Measurements from ENCODE around the gene EHBP1L1. TPM values are rescaled to one million over a fixed set of nuclear protein-coding genes. Genes with fewer than 3 reads are reported as not detected.

The EHBP1L1 gene
- polyA plus RNA-seq, 4 donors, result 36.1 to 131 (median 62.4) TPM

DNA sequence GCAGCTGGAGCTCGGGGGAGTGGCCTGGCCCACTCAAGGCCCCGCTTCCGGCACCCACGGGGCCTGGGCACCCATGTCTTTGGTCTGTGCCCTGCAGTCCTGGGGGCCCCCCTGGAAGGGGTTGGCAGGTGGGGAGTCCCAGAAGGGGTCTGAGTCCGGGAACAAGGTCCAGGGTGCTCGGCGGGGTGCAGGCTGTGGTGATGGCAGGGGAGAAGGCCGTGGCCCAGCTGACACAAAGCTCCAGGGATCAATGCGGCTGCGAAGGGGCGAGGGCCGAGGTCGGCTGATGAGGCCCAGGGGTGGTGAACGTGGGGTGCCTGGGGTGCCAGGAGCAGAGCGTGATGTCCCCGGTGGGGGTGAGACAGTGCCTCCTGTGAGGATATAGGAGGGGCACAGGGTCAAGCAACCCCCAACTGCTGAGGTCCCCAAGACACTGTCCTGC lies 22.4 kb downstream of the EHBP1L1 start:
- Histone ChIP-seq H3K4me3 (ENCODE audit: low read depth in 1 of 3, low read length in 3 of 3) (no peak overlapping the region), H3K27me3 (ENCODE audit: control insufficient read depth in 3 of 3, insufficient read depth in 3 of 3, low read length in 3 of 3) (peaks cover 0 to 5% (median 0%) of the 10 kb centered on the region in 3 donors), H3K9me3 (ENCODE audit: control insufficient read depth in 2 of 2, insufficient read depth in 1 of 2, low read depth in 1 of 2, low read length in 1 of 2) (no peaks in the 10 kb centered on the region), H3K27ac (ENCODE audit: low read depth in 1 of 3, low read length in 2 of 3) (no peak overlapping the region), H3K36me3 (ENCODE audit: control insufficient read depth in 3 of 3, insufficient read depth in 2 of 3, low read depth in 1 of 3, low read length in 3 of 3) (peaks cover 1 to 76% (median 7%) of the 10 kb centered on the region in 3 donors), H3K4me1 (ENCODE audit: control insufficient read depth in 3 of 3, insufficient read depth in 2 of 3, low read depth in 1 of 3, low read length in 2 of 3) (peaks cover 0 to 2% (median 0%) of the 10 kb centered on the region in 3 donors)
- no peak for FAIRE-seq
- no peak for DNase-seq
- WGBS, 3 donors, result 86 to 91% (median 89%) methylated on average over 16 of the region's 16 CpGs

DNA sequence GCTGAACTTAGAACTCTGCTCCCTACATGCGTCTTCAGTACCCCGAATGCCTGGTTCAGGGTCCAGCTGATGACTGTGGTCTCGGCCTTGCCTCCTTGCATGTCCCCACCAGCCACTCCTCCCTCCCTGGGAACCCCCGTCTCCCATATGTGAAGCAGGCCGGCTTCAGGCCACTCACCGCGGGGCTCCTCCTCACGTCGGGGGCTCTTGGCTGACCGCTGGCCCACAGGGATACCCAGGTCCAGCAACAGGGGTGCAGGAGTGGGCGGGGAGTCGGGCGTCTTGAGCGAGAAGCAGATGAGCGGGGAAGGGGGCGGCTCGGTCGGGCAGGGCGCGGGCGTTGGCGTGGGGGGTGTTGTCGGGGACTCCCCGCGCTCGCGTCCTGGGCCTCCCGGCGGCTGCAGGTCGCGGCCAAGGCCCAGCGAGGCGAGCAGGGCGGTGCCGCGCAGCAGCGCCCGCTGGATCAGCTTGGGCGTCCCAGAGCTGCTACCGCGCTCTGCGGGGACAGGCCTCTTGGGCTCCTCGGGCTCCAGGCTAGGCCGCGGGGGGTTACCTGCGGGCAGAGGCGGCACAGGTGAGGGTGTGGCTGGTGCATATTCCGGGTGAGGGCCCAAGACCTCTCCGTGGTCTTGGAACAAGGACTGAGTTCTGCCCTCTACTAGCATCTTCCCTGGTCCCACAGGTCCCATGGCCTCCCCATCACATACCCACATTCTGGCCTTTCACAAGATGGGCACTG lies 23.5 kb downstream of the EHBP1L1 start:
- peaks cover 0 to 2% (median 0%) of the 10 kb centered on the region in 3 donors for H3K4me1 ChIP-seq (ENCODE audit: control insufficient read depth in 3 of 3, insufficient read depth in 2 of 3, low read depth in 1 of 3, low read length in 2 of 3)
- no peak overlapping the region for H3K27ac ChIP-seq (ENCODE audit: low read depth in 1 of 3, low read length in 2 of 3)
- no peak overlapping the region for H3K4me3 ChIP-seq (ENCODE audit: low read depth in 1 of 3, low read length in 3 of 3)
- peaks cover 5 to 79% (median 8%) of the 10 kb centered on the region in 3 donors for H3K36me3 ChIP-seq (ENCODE audit: control insufficient read depth in 3 of 3, insufficient read depth in 2 of 3, low read depth in 1 of 3, low read length in 3 of 3)
- 89 to 93% (median 92%) methylated on average over 35 to 49 of the region's 49 CpGs for WGBS, 3 donors
- H3K9me3 ChIP-seq (ENCODE audit: control insufficient read depth in 2 of 2, insufficient read depth in 1 of 2, low read depth in 1 of 2, low read length in 1 of 2), result no peaks in the 10 kb centered on the region
- no peaks in the 10 kb centered on the region for H3K27me3 ChIP-seq (ENCODE audit: control insufficient read depth in 3 of 3, insufficient read depth in 3 of 3, low read length in 3 of 3)
- FAIRE-seq (no peak), DNase-seq (no peak)

DNA sequence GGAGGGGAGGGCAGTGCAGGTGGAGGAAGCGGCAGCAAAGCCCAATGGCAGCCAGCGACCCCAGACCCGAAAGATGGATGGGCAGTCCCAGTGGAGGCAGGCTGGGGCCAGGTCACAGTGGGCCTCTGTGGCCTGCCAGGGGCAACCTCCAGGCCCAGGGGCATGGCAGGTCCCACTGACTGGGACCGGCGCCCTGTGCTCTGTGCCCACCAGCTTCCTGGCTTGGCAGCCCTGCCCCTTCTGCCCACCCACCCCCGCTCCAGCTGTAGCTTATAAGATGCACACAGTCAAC lies 24.0 kb downstream of the EHBP1L1 start:
- peaks cover 0 to 2% (median 0%) of the 10 kb centered on the region in 3 donors for H3K4me1 ChIP-seq (ENCODE audit: control insufficient read depth in 3 of 3, insufficient read depth in 2 of 3, low read depth in 1 of 3, low read length in 2 of 3)
- no peak overlapping the region for H3K27ac ChIP-seq (ENCODE audit: low read depth in 1 of 3, low read length in 2 of 3)
- peaks cover 10 to 83% (median 11%) of the 10 kb centered on the region in 3 donors for H3K36me3 ChIP-seq (ENCODE audit: control insufficient read depth in 3 of 3, insufficient read depth in 2 of 3, low read depth in 1 of 3, low read length in 3 of 3)
- no peak overlapping the region for H3K4me3 ChIP-seq (ENCODE audit: low read depth in 1 of 3, low read length in 3 of 3)
- H3K27me3 ChIP-seq (ENCODE audit: control insufficient read depth in 3 of 3, insufficient read depth in 3 of 3, low read length in 3 of 3), result no peaks in the 10 kb centered on the region
- FAIRE-seq, result no peak
- 95 to 98% (median 95%) methylated on average over 6 of the region's 6 CpGs for WGBS, 3 donors
- no peaks in the 10 kb centered on the region for H3K9me3 ChIP-seq (ENCODE audit: control insufficient read depth in 2 of 2, insufficient read depth in 1 of 2, low read depth in 1 of 2, low read length in 1 of 2)
- DNase-seq, result no peak

DNA sequence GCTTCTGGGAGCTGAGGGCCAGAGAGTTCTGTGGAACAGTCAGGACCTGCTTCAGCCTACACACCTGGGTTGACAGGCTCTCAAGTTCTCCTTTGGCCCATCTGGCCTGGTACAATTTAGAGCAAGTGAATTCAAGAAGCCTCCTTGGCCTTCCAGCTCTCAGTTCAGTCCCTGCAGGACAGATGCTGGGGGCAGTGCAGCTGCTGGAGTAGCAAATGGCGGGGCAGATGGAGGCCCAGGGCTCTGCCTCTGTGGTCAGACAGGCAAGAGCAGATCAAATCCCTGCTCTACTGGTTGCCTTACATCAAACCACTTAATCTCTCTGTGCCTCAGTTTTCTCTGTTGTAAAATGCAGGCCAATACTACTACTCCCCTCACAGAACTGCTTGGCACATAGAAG lies 28.4 kb downstream of the EHBP1L1 start:
- Histone ChIP-seq H3K4me3 (ENCODE audit: low read depth in 1 of 3, low read length in 3 of 3) (no peak overlapping the region), H3K27ac (ENCODE audit: low read depth in 1 of 3, low read length in 2 of 3) (no peak overlapping the region), H3K9me3 (ENCODE audit: control insufficient read depth in 2 of 2, insufficient read depth in 1 of 2, low read depth in 1 of 2, low read length in 1 of 2) (no peaks in the 10 kb centered on the region), H3K36me3 (ENCODE audit: control insufficient read depth in 3 of 3, insufficient read depth in 2 of 3, low read depth in 1 of 3, low read length in 3 of 3) (peaks cover 23 to 92% (median 30%) of the 10 kb centered on the region in 3 donors), H3K4me1 (ENCODE audit: control insufficient read depth in 3 of 3, insufficient read depth in 2 of 3, low read depth in 1 of 3, low read length in 2 of 3) (peaks cover 0 to 13% (median 0%) of the 10 kb centered on the region in 3 donors), H3K27me3 (ENCODE audit: control insufficient read depth in 3 of 3, insufficient read depth in 3 of 3, low read length in 3 of 3) (no peaks in the 10 kb centered on the region)
- DNase-seq (no peak), FAIRE-seq (no peak)
- 92 to 100% (median 94%) methylated on average over 1 of the region's 1 CpG for WGBS, 3 donors

DNA sequence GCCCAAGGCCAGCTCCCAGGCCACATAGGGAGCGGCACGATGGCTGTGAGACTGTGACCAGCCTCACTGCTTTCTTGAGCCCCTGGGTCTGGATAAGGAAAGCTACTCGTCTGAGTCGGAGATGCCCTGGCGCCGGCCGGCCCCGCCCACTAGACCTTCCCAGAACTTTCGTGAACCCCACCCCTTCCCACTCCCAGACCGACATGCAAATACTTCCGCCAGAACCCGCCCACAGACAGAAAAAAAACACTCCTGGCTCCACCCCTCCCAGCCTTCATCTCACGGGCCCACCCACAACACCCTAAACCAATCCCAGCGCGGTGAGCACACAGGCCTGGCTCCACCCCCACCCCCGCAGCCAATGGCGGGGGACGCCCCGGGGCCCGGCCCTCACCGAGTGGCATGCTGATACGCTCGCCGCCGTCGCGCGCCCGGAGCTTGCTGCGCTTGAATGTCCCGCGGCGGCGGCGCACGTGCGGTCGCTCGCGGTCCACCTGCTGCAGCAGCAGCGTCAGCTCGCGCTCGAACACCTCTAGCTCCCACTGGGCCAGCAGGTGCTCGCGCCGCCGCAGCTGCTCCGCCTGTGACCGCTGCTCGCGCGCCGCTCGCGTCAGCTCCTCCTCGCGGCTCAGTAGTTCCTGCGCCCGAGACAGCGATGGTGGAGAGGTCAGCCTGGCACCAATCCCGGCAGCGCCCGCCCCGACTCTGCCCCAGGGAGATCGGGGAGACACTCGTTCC lies 31.2 kb downstream of the EHBP1L1 start:
- Histone ChIP-seq H3K36me3 (ENCODE audit: control insufficient read depth in 3 of 3, insufficient read depth in 2 of 3, low read depth in 1 of 3, low read length in 3 of 3) (peaks cover 23 to 96% (median 30%) of the 10 kb centered on the region in 3 donors), H3K4me1 (ENCODE audit: control insufficient read depth in 3 of 3, insufficient read depth in 2 of 3, low read depth in 1 of 3, low read length in 2 of 3) (peaks cover 0 to 36% (median 6%) of the 10 kb centered on the region in 3 donors), H3K27ac (ENCODE audit: low read depth in 1 of 3, low read length in 2 of 3) (peak overlapping the region in 2 of 3 donors; percentile 9 to 78), H3K9me3 (ENCODE audit: control insufficient read depth in 2 of 2, insufficient read depth in 1 of 2, low read depth in 1 of 2, low read length in 1 of 2) (no peaks in the 10 kb centered on the region), H3K27me3 (ENCODE audit: control insufficient read depth in 3 of 3, insufficient read depth in 3 of 3, low read length in 3 of 3) (no peaks in the 10 kb centered on the region), H3K4me3 (ENCODE audit: low read depth in 1 of 3, low read length in 3 of 3) (no peak overlapping the region)
- DNase-seq, result peak; percentile 70 to 91
- FAIRE-seq, result no peak
- 55 to 81% (median 70%) methylated on average over 67 of the region's 67 CpGs for WGBS, 3 donors

DNA sequence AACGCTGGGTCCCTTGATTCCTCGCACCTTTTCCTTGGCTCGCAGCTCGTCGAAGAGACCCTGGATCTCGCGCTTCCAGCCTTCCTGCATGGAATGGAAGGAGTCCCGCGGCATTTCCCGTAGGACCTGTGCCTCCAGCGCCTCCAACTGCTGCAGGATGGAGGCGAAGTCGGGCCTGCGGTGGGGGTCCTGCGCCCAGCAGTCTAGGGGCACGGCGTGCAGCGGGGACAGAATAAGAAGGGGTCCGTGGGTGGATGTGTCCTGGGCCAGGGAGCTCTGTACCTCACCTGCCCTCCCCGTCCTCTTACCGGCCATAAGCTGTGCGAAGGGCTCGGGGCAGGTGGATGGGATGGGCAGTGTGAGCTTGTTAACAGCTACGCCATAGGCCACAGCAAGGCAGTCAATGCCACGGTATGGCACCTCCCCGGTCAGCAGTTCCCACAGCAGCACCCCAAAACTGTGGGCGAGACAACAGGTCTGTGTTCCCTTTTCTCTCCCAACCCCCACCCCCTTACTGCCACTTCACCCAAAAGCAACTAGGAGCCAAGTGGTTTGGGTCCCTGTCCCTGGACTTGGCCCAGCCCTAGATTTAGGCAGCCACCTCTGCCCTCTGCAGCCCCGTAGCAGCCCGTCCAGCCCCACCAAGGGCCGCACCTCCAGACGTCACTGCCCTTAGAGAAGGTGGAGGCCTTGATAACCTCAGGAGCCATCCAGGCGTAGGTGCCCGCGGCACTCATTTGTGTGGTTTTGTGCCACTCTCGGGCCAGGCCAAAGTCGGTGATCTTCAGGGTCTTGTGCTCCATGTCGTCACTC lies 32.0 kb downstream of the EHBP1L1 start:
- DNase-seq, result no peak
- Histone ChIP-seq H3K4me1 (ENCODE audit: control insufficient read depth in 3 of 3, insufficient read depth in 2 of 3, low read depth in 1 of 3, low read length in 2 of 3) (peaks cover 0 to 43% (median 14%) of the 10 kb centered on the region in 3 donors), H3K27me3 (ENCODE audit: control insufficient read depth in 3 of 3, insufficient read depth in 3 of 3, low read length in 3 of 3) (no peaks in the 10 kb centered on the region), H3K36me3 (ENCODE audit: control insufficient read depth in 3 of 3, insufficient read depth in 2 of 3, low read depth in 1 of 3, low read length in 3 of 3) (peaks cover 23 to 96% (median 30%) of the 10 kb centered on the region in 3 donors), H3K4me3 (ENCODE audit: low read depth in 1 of 3, low read length in 3 of 3) (no peak overlapping the region), H3K9me3 (ENCODE audit: control insufficient read depth in 2 of 2, insufficient read depth in 1 of 2, low read depth in 1 of 2, low read length in 1 of 2) (no peaks in the 10 kb centered on the region), H3K27ac (ENCODE audit: low read depth in 1 of 3, low read length in 2 of 3) (peak overlapping the region in 2 of 3 donors; percentile 9 to 19)
- WGBS, 3 donors, result 87 to 93% (median 92%) methylated on average over 37 of the region's 37 CpGs
- no peak for FAIRE-seq

DNA sequence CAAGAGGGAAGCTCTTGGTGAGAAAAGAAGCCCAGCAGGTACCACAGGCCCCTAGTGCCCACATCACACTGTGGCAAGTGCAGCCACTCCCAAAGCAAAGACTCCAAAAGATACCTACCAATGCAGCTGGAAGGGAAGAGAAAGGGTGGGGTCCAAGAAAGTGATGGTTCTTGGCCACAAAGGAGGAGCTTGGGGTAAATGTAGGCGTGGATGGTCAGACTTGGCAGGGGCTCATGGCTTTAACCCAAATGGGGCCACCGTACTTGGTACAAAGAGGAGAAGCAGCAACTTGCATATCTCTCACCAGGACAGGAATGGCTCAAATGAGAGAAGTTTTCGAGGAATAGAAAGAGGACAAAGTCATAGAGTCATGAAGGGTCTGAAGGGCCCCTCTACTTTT lies 33.4 kb downstream of the EHBP1L1 start:
- Histone ChIP-seq H3K27me3 (ENCODE audit: control insufficient read depth in 3 of 3, insufficient read depth in 3 of 3, low read length in 3 of 3) (no peaks in the 10 kb centered on the region), H3K9me3 (ENCODE audit: control insufficient read depth in 2 of 2, insufficient read depth in 1 of 2, low read depth in 1 of 2, low read length in 1 of 2) (no peaks in the 10 kb centered on the region), H3K36me3 (ENCODE audit: control insufficient read depth in 3 of 3, insufficient read depth in 2 of 3, low read depth in 1 of 3, low read length in 3 of 3) (peaks cover 21 to 90% (median 27%) of the 10 kb centered on the region in 3 donors), H3K27ac (ENCODE audit: low read depth in 1 of 3, low read length in 2 of 3) (no peak overlapping the region), H3K4me3 (ENCODE audit: low read depth in 1 of 3, low read length in 3 of 3) (no peak overlapping the region), H3K4me1 (ENCODE audit: control insufficient read depth in 3 of 3, insufficient read depth in 2 of 3, low read depth in 1 of 3, low read length in 2 of 3) (peaks cover 0 to 48% (median 14%) of the 10 kb centered on the region in 3 donors)
- FAIRE-seq (no peak), DNase-seq (no peak)
- WGBS, 3 donors, result 56 to 65% (median 60%) methylated on average over 3 of the region's 3 CpGs

DNA sequence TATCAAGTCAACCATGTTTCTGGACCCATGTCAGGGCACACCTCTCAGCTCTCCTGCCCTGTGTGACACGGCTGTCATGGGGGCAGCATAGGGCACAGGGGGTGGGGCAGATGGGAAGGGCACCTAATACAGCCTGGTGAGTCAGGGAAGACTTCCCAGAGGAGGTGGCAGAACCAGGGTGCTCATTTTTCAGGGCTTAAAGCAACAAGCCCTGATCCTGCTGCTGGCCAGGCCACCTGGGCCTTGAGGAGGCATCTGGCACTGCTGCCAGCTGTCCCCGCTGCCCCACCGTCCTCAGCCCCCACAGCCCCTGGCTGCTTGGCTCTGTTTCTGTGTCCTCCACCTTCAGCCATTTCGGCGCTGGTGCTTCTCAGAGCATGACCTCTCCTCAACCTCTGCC lies 33.8 kb downstream of the EHBP1L1 start:
- Histone ChIP-seq H3K9me3 (ENCODE audit: control insufficient read depth in 2 of 2, insufficient read depth in 1 of 2, low read depth in 1 of 2, low read length in 1 of 2) (no peaks in the 10 kb centered on the region), H3K27ac (ENCODE audit: low read depth in 1 of 3, low read length in 2 of 3) (peak overlapping the region in 1 of 3 donors; percentile 3), H3K4me3 (ENCODE audit: low read depth in 1 of 3, low read length in 3 of 3) (no peak overlapping the region), H3K4me1 (ENCODE audit: control insufficient read depth in 3 of 3, insufficient read depth in 2 of 3, low read depth in 1 of 3, low read length in 2 of 3) (peaks cover 0 to 48% (median 14%) of the 10 kb centered on the region in 3 donors), H3K36me3 (ENCODE audit: control insufficient read depth in 3 of 3, insufficient read depth in 2 of 3, low read depth in 1 of 3, low read length in 3 of 3) (peaks cover 20 to 86% (median 22%) of the 10 kb centered on the region in 3 donors), H3K27me3 (ENCODE audit: control insufficient read depth in 3 of 3, insufficient read depth in 3 of 3, low read length in 3 of 3) (no peaks in the 10 kb centered on the region)
- WGBS, 3 donors, result 74 to 81% (median 78%) methylated on average over 5 of the region's 5 CpGs
- peak in 1 of 2 donors; percentile 41 for DNase-seq
- no peak for FAIRE-seq
